SIG-M5 treated with dmso at 0.1 percent for 504 hours (cell line): ENCODE results near the gene ENDOU.
A peak's percentile ranks its signal among the peaks of the same experiment; 100 is the strongest.

Source experiments
- DNase-seq: peaks from one replicate; lab custom pipeline; 2025; ENCODE audit not compliant: unreplicated experiment; lab: John Stamatoyannopoulos, UW

ENDOU gene, protein sequence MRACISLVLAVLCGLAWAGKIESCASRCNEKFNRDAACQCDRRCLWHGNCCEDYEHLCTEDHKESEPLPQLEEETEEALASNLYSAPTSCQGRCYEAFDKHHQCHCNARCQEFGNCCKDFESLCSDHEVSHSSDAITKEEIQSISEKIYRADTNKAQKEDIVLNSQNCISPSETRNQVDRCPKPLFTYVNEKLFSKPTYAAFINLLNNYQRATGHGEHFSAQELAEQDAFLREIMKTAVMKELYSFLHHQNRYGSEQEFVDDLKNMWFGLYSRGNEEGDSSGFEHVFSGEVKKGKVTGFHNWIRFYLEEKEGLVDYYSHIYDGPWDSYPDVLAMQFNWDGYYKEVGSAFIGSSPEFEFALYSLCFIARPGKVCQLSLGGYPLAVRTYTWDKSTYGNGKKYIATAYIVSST

GRCh38 chr12:47725091-47725772 is at the start of gene ENDOU:
ENDOU (minus strand) TSS chr12:47725490; CDS start chr12:47725413, 77 bp downstream.
- no peak for DNase-seq

DNA sequence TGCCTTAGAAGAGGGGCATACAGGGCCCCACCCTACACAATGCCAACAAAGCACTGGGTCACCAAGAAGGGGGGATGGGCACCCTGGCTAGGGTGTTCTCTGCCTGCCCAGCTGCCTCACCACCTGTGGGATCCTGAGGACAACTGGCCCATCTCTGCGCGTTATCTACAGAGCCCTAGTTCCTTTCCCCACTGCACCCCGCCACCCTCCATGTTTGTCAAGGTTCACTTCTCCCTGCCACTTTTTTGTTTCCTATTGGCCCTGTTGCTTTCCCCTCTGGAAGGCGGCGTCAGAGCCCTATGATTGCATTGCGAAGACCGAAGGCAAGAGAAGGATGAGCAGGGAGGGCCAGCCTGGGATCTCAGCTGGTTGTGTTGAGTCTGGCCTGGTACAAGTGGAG is 49.4 kb upstream of the ENDOU start:
- no peak for DNase-seq

DNA sequence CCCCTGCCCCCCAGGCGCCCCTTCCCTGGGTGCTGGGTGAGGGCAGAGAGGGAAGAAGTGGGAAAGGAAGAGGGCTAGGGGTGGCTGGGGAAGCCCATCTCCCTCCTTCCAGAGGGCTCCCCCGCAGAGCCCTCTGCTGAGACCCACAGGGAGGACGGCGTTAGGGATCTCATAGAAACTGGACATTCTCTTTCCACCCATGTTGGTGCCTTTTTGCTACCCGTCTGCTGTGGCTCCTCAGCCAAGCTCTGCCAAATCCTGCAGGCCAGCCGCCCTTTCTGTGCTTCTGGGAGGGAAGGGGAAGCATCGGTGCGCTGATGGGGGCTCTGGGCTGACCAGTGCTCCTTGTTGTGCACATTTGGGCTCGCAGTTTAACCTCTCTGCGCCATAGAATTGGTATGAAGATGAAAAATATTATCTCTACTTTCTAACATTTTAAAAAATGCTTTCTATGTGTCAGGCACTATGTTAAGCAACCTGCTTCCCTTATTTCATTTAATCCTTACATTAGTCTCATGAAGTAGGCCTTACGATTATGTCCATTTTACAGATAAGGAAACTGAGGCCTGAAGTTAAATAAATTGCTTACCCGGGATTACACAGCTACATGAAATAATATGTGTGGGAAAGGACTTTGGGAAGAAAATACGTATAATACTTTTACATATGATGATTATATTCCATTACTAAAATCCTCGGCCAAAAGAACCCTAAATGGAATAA is 48.7 kb upstream of the ENDOU start:
- no peak for DNase-seq

DNA sequence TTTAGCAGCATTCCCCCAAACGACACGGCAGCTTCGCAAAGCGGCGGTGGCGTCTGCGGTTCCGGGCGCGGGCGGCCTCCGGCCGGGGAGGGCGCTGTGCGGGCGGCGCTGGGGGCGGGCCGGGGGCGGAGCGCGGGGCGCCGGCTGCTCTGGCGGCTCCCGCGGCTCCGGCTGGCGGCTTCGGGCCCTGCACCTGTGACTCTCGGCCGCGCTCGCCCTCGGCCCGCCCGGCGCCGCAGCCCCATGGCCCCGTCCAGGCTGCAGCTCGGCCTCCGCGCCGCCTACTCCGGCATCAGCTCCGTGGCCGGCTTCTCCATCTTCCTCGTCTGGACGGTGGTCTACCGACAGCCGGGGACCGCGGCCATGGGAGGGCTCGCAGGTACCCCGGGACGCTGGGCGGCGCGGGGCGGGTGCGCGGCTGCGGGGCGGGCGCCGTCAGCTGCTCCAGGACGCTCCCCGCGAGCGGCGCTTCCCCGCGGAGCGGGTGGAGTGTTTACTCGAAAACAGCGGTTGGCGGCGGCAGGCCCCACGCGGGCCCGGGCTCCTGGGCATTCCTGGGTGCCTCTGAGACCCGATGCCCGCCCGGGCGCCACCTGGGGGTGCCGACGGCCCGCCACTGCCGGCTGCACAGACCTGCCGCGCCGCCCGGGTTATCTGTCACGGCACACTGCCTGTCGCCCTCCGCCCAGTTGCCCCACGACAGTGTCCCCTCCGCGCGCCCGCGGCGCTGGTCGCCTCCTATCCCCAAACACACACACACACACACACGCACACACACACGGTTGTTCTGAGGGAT is 48.0 kb upstream of the ENDOU start, which contains the start of gene SLC48A1:
SLC48A1 (plus strand) TSS at position 177 of the 796 bp plus-strand sequence; CDS start at position 244, 67 bp downstream.
- peak; percentile 53 for DNase-seq

DNA sequence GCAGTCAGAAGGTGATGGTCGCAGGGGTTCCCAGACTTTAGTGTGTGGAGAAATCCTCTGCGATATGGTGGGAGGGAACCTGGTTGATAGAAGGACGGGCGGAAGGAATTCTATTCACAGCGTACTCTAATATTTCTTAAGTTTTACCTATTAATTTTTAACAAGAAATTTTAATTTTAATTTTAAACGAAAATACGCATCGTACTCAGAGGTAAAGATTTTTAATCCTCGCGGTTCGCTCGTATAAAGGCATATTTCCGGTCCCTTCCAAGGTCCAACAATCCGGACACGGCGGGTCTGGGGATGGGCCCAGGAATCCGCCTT is 47.4 kb upstream of the ENDOU start:
- DNase-seq, result no peak

DNA sequence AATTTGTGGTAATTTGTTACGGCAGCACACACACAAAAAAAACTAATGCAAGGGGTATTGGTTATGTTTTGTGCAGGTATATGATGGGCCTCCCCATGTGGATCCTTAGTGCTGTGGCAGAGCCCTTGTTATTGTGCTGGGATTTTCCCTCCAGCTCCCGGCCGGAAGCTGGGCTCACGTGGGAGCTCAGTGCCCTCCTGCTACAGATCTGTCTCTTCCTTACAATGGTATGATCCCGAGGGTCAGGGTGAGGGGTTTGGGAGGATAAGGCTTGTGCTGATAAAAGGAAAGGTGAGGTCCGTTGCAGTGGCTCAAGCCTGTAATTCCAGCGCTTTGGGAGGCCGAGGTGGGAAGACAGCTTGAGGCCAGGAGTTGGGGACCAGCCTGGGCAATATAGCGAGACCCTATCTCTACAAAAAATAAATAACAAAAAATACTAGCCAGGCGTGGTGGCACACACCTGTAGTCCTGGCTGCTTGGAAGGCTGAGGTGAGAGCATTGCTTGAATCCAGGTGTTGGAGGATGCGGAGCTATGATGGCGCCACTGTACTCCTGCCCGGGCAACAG is 46.9 kb upstream of the ENDOU start:
- no peak for DNase-seq

- no peak for DNase-seq
Measured at GRCh38 chr12:47771304-47771703, 46.0 kb upstream of the ENDOU start.

GRCh38 chr12:47770086-47770726 is 44.9 kb upstream of the ENDOU start:
- peak; percentile 81 for DNase-seq

- DNase-seq, result no peak
Measured at GRCh38 chr12:47769234-47770085, 44.2 kb upstream of the ENDOU start.

DNA sequence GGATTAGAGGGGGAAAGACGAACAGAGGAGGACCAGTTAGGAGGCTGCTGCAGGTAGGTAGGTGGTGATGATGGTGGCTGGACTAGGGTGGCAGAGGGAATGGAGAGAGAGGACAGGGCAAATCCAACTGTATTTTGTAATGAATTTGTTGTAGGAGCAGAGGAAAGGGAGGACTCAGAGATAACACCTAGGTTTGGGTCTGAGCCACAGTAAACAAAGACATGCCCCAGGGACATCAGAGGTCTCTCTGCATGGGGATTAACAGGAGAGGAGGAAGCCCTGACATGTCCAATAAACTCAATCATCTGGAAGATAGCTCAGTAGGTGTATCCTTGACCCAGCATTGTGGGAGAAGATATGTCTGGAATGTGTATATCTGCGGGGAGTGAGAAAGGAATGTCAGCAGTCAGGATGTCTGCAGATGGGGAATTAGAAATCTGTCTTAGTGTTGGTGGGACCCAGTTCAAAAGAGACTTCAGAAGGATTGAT is 43.1 kb upstream of the ENDOU start:
- DNase-seq, result no peak

- DNase-seq, result peak; percentile 63
Measured at GRCh38 chr12:47767216-47767724, 42.0 kb upstream of the ENDOU start.

GRCh38 chr12:47766502-47767215 is 41.4 kb upstream of the ENDOU start:
- DNase-seq, result no peak

- no peak for DNase-seq
Measured at GRCh38 chr12:47763481-47764346, 38.4 kb upstream of the ENDOU start.

DNA sequence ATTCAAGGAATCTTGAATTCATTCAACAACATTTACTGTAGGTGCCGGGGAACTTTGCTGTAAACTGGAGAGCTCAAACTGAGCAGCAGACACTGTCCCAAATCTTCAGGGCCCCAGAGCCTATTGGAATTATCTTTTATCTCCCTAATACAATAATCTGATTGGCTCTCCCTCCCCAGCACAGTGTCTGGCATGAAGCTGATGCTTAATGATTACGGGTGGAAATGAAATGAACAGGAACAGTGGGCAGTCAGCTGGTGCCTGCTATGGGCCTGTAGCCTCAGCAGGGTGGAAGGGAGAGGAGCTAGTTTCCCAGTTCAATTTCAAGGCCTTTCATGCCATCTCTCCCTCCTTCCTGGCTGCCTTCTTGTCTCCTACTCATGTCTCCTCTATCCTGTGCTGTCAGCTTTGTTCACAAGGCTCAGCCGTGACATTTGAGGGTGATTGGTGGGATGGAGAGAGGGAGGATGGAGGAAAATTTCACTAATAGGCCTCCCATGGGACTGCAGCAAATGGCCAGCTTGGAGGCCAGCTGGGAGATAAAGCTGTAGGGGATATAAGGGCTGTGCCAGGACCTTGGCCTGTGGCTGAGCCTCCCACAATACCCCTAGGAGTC is 37.7 kb upstream of the ENDOU start:
- DNase-seq, result no peak

DNA sequence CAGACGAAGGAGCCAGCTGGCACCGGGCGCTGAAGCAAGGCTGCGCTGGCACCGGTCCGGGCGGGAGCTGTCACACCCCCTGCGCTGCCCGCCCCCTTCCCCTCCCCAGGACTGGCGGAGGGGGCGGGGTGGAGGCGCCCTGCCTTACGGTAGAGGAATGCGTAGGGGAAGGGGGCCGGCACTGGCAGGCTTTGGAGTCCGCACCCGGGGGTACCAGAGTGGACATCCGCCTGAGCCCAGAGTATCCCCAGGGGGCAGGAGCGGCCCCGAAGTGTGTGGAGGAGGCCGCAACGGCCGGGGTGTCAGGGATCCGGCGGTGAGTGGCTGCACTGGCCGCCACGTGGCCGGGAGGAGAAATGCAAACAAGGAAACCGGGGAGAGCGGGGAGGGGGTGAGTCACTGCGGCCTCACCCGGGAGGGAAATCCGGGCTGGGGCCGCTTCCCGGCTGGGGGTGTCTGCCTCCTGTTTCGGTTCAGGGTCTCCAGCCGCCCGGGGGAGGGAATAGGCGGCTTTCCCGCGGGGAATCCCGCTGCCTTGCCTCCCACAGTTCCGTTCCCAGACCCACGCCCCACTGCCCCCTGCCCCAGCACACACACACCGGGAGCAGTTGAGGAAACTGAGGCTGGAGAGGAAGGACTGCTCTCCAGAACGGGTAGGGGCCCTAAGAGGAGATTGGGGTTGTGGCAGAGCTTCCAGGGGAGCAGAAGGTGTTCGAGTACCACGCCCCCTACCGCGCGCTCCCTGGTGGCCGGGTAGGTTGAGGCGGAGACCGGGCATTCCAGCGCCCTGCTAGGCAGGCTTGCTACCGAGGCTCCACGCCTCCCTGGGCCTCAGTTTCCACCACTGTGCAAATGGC is 33.8 kb upstream of the ENDOU start, which contains the start of gene RAPGEF3:
RAPGEF3 (minus strand) TSS at position 47 of the 857 bp plus-strand sequence. CDS start 324 bp downstream, outside the sequence.
- DNase-seq, result peak; percentile 79

GRCh38 chr12:47758584-47758833 is 33.2 kb upstream of the ENDOU start:
- no peak for DNase-seq
